HG03342 (cell line): ENCODE measurements around the gene CELF5.
"Not testable (repeated sequence)": the region's sequence is repeated elsewhere in the genome, so short reads cannot be mapped to it uniquely, and the experiment has no call there.

Experiments used
- ATAC-seq: cut with Tn5 transposase; IDR thresholded peaks from one replicate; pipeline ENCODE4 v1.9.1; 2021; ENCODE audit warnings: mild to moderate bottlenecking, moderate library complexity; ENCODE audit not compliant: unreplicated experiment

Gene CELF5

GRCh38 chr19:3287814-3288213, 63.4 kb downstream of the CELF5 start:
- ATAC-seq = no peak

- not testable (repeated sequence) for ATAC-seq
Measured at GRCh38 chr19:3288437-3288836, 64.0 kb downstream of the CELF5 start.

- ATAC-seq = no peak
Measured at GRCh38 chr19:3289971-3290569, 65.6 kb downstream of the CELF5 start.

GRCh38 chr19:3290858-3291257, 66.4 kb downstream of the CELF5 start:
- not testable (repeated sequence) for ATAC-seq

GRCh38 chr19:3291644-3292043, 67.2 kb downstream of the CELF5 start:
- no peak for ATAC-seq

GRCh38 chr19:3292958-3293529, 68.6 kb downstream of the CELF5 start:
- no peak for ATAC-seq

- no peak for ATAC-seq
Measured at GRCh38 chr19:3293560-3293959, 69.1 kb downstream of the CELF5 start.

GRCh38 chr19:3294080-3294850, 69.8 kb downstream of the CELF5 start:
- ATAC-seq = no peak

GRCh38 chr19:3295581-3295980, 71.1 kb downstream of the CELF5 start:
- no peak for ATAC-seq

- no peak for ATAC-seq
Measured at GRCh38 chr19:3296034-3296433, 71.6 kb downstream of the CELF5 start.

- ATAC-seq = no peak
Measured at GRCh38 chr19:3296446-3296845, 72.0 kb downstream of the CELF5 start.

- ATAC-seq = no peak
Measured at GRCh38 chr19:3298853-3299449, 74.5 kb downstream of the CELF5 start.

- ATAC-seq = not testable (repeated sequence)
Measured at GRCh38 chr19:3300566-3300965, 76.1 kb downstream of the CELF5 start.

GRCh38 chr19:3302755-3303154, 78.3 kb downstream of the CELF5 start:
- ATAC-seq = no peak

GRCh38 chr19:3304871-3305423, 80.5 kb downstream of the CELF5 start:
- ATAC-seq = no peak

GRCh38 chr19:3309724-3310123, 85.3 kb downstream of the CELF5 start:
- no peak for ATAC-seq

GRCh38 chr19:3310280-3310679, 85.8 kb downstream of the CELF5 start:
- ATAC-seq = no peak

GRCh38 chr19:3310711-3311110, 86.2 kb downstream of the CELF5 start:
- ATAC-seq = no peak

GRCh38 chr19:3313199-3313575, 88.7 kb downstream of the CELF5 start:
- ATAC-seq = no peak

GRCh38 chr19:3314962-3315675, 90.7 kb downstream of the CELF5 start:
- no peak for ATAC-seq

GRCh38 chr19:3315676-3315973, 91.2 kb downstream of the CELF5 start:
- no peak for ATAC-seq
